GM12878 (cell line): ENCODE results near the gene LYZL1. TPM values are rescaled to one million over a fixed set of nuclear protein-coding genes. Genes with fewer than 3 reads are reported as not detected.
"Not testable (repeated sequence)": the region's sequence is repeated elsewhere in the genome, so short reads cannot be mapped to it uniquely, and the experiment has no call there.

Experiments
- ATAC-seq: fragments of 200-7000 bp; cut with Tn5 transposase; 3 replicates; pipeline ENCODE4 v1.9.1; 2020; ENCODE audit warnings: mild to moderate bottlenecking, moderate library complexity
- BruUV-seq: library from RNA; stranded (reverse); fragments of 400-500 nt; replicated peaks from 2 replicates; lab custom pipeline; 2021; lab: Mats Ljungman, UMichigan
- CTCF ChIA-PET: fragments of 300-600 bp; sonication (Branson Sonifier 250); formaldehyde crosslinking; extraction: SDS; loops from one replicate; lab custom pipeline; 2021; ENCODE audit warnings: inconsistent platforms; lab: Yijun Ruan, JAX
- POLR2A ChIA-PET: fragments of 350-600 bp; formaldehyde crosslinking; extraction: SDS; loops from one replicate; lab custom pipeline; 2021; ENCODE audit warnings: inconsistent platforms; lab: Charles Lee
- RAD21 ChIA-PET: fragments of 300-600 bp; sonication (Branson Sonifier 250); formaldehyde crosslinking; loops from one replicate; lab custom pipeline; 2023; ENCODE audit warnings: antibody characterized with exemption; ENCODE audit not compliant: unreplicated experiment; lab: Charles Lee
- SMC1A ChIA-PET: fragments of 300-600 bp; sonication (Branson Sonifier 250); formaldehyde crosslinking; loops from one replicate; lab custom pipeline; 2023; ENCODE audit not compliant: unreplicated experiment, uncharacterized antibody; lab: Charles Lee
- DNase-seq: peaks from one replicate; pipeline ENCODE4 v3.0.0-alpha.2; 2011; ENCODE audit warnings: low read depth, low spot score
- FAIRE-seq: peaks from 3 replicates; lab custom pipeline; 2011; peaks lifted over from hg19 to GRCh38; lab: Jason Lieb, UNC
- H2AFZ ChIP-seq: 2 replicates; pipeline ENCODE4 v1.6.0; 2011; ENCODE audit warnings: low read depth, low read length, control low read depth; ENCODE audit not compliant: control insufficient read depth
- H3K27ac ChIP-seq: 2 replicates; pipeline ENCODE4 v1.5.1; 2011; ENCODE audit warnings: control low read depth; ENCODE audit not compliant: control insufficient read depth, insufficient read depth
- H3K27me3 ChIP-seq, 2 experiments: replicated peaks in 1 of 2; 2 replicates each; pipeline versions ENCODE4 v1.6.0 to v1.6.1; 2011; ENCODE audit warnings: low read length in 1 of 2; ENCODE audit not compliant: control insufficient read depth in 2 of 2, insufficient read depth in 2 of 2
- H3K36me3 ChIP-seq, 2 experiments: 2 replicates each; pipeline ENCODE4 v1.5.1; 2011; ENCODE audit warnings: low read length in 1 of 2; ENCODE audit not compliant: control insufficient read depth in 2 of 2, insufficient read depth in 2 of 2
- H3K4me1 ChIP-seq: 2 replicates; pipeline ENCODE4 v1.6.1; 2011; ENCODE audit warnings: mild to moderate bottlenecking, low read length, moderate library complexity, mixed read lengths; ENCODE audit not compliant: control insufficient read depth, insufficient read depth
- H3K4me2 ChIP-seq: 2 replicates; pipeline ENCODE4 v1.6.0; 2011; ENCODE audit warnings: control low read depth; ENCODE audit not compliant: control insufficient read depth, insufficient read depth
- H3K4me3 ChIP-seq: fragments of 200-600 bp; sonication (generic); 2 replicates; pipeline ENCODE4 v1.5.1; 2016
- H3K79me2 ChIP-seq: 2 replicates; pipeline ENCODE4 v1.6.0; 2011; ENCODE audit warnings: low read length; ENCODE audit not compliant: control insufficient read depth, insufficient read depth
- H3K9ac ChIP-seq: 2 replicates; pipeline ENCODE4 v1.8.0; 2011; ENCODE audit warnings: low read length, control low read depth, mixed read lengths; ENCODE audit not compliant: control insufficient read depth, insufficient read depth
- H3K9me3 ChIP-seq: replicated peaks from 3 replicates; pipeline ENCODE4 v1.5.1; 2011; ENCODE audit warnings: mild to moderate bottlenecking, low read length; ENCODE audit not compliant: control insufficient read depth, insufficient read depth
- H4K20me1 ChIP-seq: 2 replicates; pipeline ENCODE4 v1.6.0; 2011; ENCODE audit not compliant: control insufficient read depth, insufficient read depth
- ATF3 ChIP-seq: IDR thresholded peaks from 2 replicates; pipeline ENCODE4 v1.6.1; 2011; ENCODE audit warnings: low read depth, mild to moderate bottlenecking, low read length, moderate library complexity, borderline replicate concordance; ENCODE audit errors: extremely low read depth
- CEBPZ ChIP-seq: fragments of 150-350 bp; IDR thresholded peaks from 2 replicates; pipeline ENCODE4 v1.6.1; 2016; ENCODE audit warnings: low read depth, low read length
- DPF2 ChIP-seq: fragments of 450-650 bp; IDR thresholded peaks from 2 replicates; pipeline ENCODE4 v1.6.1; 2017; ENCODE audit warnings: mild to moderate bottlenecking
- HCFC1 ChIP-seq: fragments of 150-350 bp; IDR thresholded peaks from 2 replicates; pipeline ENCODE4 v1.6.1; 2014; ENCODE audit warnings: low read length
- KDM1A ChIP-seq: fragments of 200-600 bp; sonication (generic); IDR thresholded peaks from 2 replicates; pipeline ENCODE4 v1.6.1; 2016; ENCODE audit warnings: borderline replicate concordance
- ZNF622 ChIP-seq: fragments of 450-650 bp; IDR thresholded peaks from 2 replicates; pipeline ENCODE4 v1.6.1; 2017; ENCODE audit warnings: mild to moderate bottlenecking, inconsistent platforms
- WGBS: methylation state at CpG from one replicate; pipeline ENCODE4 v1.1.6; 2016; ENCODE audit warnings: low lambda C conversion rate; ENCODE audit not compliant: insufficient replicate concordance, insufficient coverage; ENCODE audit errors: missing lambda C conversion rate; 5-methylcytosine and 5-hydroxymethylcytosine counted together
- in situ Hi-C: fragments of 300-500 bp; cut with MboI; formaldehyde crosslinking; loops from 9 replicates; pipeline ENCODE4 v1.14.3; 2018; ENCODE audit warnings: mixed read lengths
- intact Hi-C: fragments of 100-400 bp; cut with micrococcal nuclease; formaldehyde crosslinking; loops from one replicate; pipeline ENCODE4 v1.14.2; 2022; ENCODE audit not compliant: unreplicated experiment
- polyA plus RNA-seq, 11 experiments: library from polyadenylated mRNA; depleted of rRNA in 4 of 11; unstranded in 6 of 11; stranded (reverse) in 5 of 11; fragments of >200 nt; fragmentation: Nextera tagmentation in 4 of 11; fragmentation: Illumina TruSeq in 1 of 11; extraction: Ambion mirVana in 4 of 11; extraction: Trizol in 1 of 11; gene quantifications; 1 replicate in 1 of 11; 2 replicates in 10 of 11; pipeline versions ENCODE4 v1.2.1 to v1.2.3, GENCODE V29; 2011 to 2016; ENCODE audit warnings: inconsistent platforms in 2 of 11, missing spikeins in 2 of 11, low read depth in 1 of 11
- total RNA-seq, 4 experiments: library from RNA; depleted of rRNA in 3 of 4; stranded (reverse); fragments of >200 nt in 3 of 4; fragmentation: Illumina TruSeq in 1 of 4; extraction: Trizol in 1 of 4; gene quantifications; 2 replicates each; pipeline versions ENCODE4 v1.2.1 to v1.2.3, GENCODE V29; 2013 to 2021

The LYZL1 gene
- total and polyA plus RNA-seq, 10 of the 15 experiments (the other 5 are each of a cell fraction or from before 2014, with no cell fraction given) = not detected

GRCh38 chr10:29318141-29319071, 29.5 kb downstream of the LYZL1 start:
- H3K79me2 ChIP-seq, RAD21 ChIA-PET, H4K20me1 ChIP-seq, intact Hi-C loops, DNase-seq, H3K27ac ChIP-seq, H3K27me3 ChIP-seq, H2AFZ ChIP-seq, FAIRE-seq, POLR2A ChIA-PET, in situ Hi-C loops, CTCF ChIA-PET, H3K9ac ChIP-seq, SMC1A ChIA-PET, BruUV-seq, H3K4me3 ChIP-seq, H3K4me1 ChIP-seq, H3K36me3 ChIP-seq, H3K9me3 ChIP-seq, H3K4me2 ChIP-seq: not testable (repeated sequence)
- 15% methylated on average over 21 of the region's 22 CpGs for WGBS
- peak; percentile 39; the same call in 2 of the 3 replicates for ATAC-seq

- no peak overlapping the region for H3K4me2 ChIP-seq
- in situ Hi-C loops = no loop called here
- ChIA-PET POLR2A (no interaction called here), RAD21 (no interaction called here), SMC1A (no interaction called here), CTCF (no interaction called here)
- no peaks in the 10 kb centered on the region for H4K20me1 ChIP-seq
- ATAC-seq (no peak), DNase-seq (no peak), FAIRE-seq (no peak)
- BruUV-seq = no TSS peak
- H3K9me3 ChIP-seq = no peaks in the 10 kb centered on the region; the same call in 2 of the 3 replicates
- no peaks in the 10 kb centered on the region for H3K4me1 ChIP-seq
- H3K36me3 ChIP-seq = no peaks in the 10 kb centered on the region
- intact Hi-C loops = no loop called here
- 20% methylated on average over 13 of the region's 13 CpGs for WGBS
- no peak overlapping the region for H3K9ac ChIP-seq
- H2AFZ ChIP-seq = no peak overlapping the region
- no peak overlapping the region for H3K27ac ChIP-seq
- H3K79me2 ChIP-seq = no peaks in the 10 kb centered on the region
- no peak overlapping the region for H3K4me3 ChIP-seq
- H3K27me3 ChIP-seq = peaks cover 0 to 2% of the 10 kb centered on the region in 2 experiments; a peak in 2 of 4 replicates
- TF ChIP-seq DPF2 (no peak), CEBPZ (no peak), ATF3 (no peak), ZNF622 (no peak), HCFC1 (no peak), KDM1A (no peak)
Observed at GRCh38 chr10:29319205-29319781, 30.4 kb downstream of the LYZL1 start.
